ENCODE data around the gene BLOC1S1.

GRCh38 chr12:55755246-55755645 lies 39.4 kb downstream of the BLOC1S1 start:
- TF ChIP-seq CTCF (conservative IDR thresholded peaks at IDR 0.05; ENCODE audit: low read depth, low read length) = no peak
- TF ChIP-seq POLR2A (IDR thresholded peaks at IDR 0.05; ENCODE audit: low read depth, low read length) = no peak
- no peak for TF ChIP-seq CEBPB (IDR thresholded peaks at IDR 0.05; ENCODE audit: low read depth, low read length)
- TF ChIP-seq RAD21 (IDR thresholded peaks at IDR 0.05; ENCODE audit: low read length) = no peak
- no peak for TF ChIP-seq SMC3 (IDR thresholded peaks at IDR 0.05; ENCODE audit: low read depth, low read length)
- no peak for TF ChIP-seq MXI1 (IDR thresholded peaks at IDR 0.05; ENCODE audit: borderline replicate concordance, low read depth, low read length)
- TF ChIP-seq RFX5 (IDR thresholded peaks at IDR 0.05; ENCODE audit: low read depth, low read length) = no peak
- no peak for TF ChIP-seq MAZ (IDR thresholded peaks at IDR 0.05; ENCODE audit: borderline replicate concordance, low read depth, low read length)
- TF ChIP-seq BHLHE40 (IDR thresholded peaks at IDR 0.05; ENCODE audit: low read depth, low read length) = no peak
- TF ChIP-seq MAFK (IDR thresholded peaks at IDR 0.05; ENCODE audit: low read depth, low read length) = no peak
- TF ChIP-seq RCOR1 (IDR thresholded peaks at IDR 0.05; ENCODE audit: insufficient replicate concordance, low read length) = no peak
- TF ChIP-seq USF2 (IDR thresholded peaks at IDR 0.05; ENCODE audit: low read depth, low read length) = no peak

All from IMR-90 (cell line).